Esophagus squamous epithelium (tissue), 5 donors: ENCODE measurements around the gene PDSS2. TPM values are rescaled to one million over a fixed set of nuclear protein-coding genes. Genes with fewer than 3 reads are reported as not detected.
"Not testable (repeated sequence)": the region's sequence is repeated elsewhere in the genome, so short reads cannot be mapped to it uniquely, and the experiment has no call there.

Experiments
- DNase-seq: peaks from one replicate; lab custom pipeline; 2025; lab: John Stamatoyannopoulos, UW
- H3K27ac ChIP-seq, 4 donors: fragments of 200-600 bp; sonication (generic); one replicate each; pipeline ENCODE4 v1.5.1; 2016 to 2019; ENCODE audit warnings: mild to moderate bottlenecking in 1 of 4
- H3K27me3 ChIP-seq, 4 donors: fragments of 200-600 bp; sonication (generic); 1 replicate in 3 of 4; 2 replicates in 1 of 4; pipeline versions ENCODE4 v1.5.1 to v1.6.0; 2017 to 2021; ENCODE audit warnings: antibody characterized with exemption in 1 of 4
- H3K36me3 ChIP-seq, 3 donors: fragments of 200-600 bp; sonication (generic); one replicate each; pipeline ENCODE4 v1.5.1; 2016 to 2019
- H3K4me1 ChIP-seq, 3 donors: fragments of 200-600 bp; sonication (generic); one replicate each; pipeline ENCODE4 v1.5.1; 2017 to 2019
- H3K4me3 ChIP-seq, 4 donors: fragments of 200-600 bp; sonication (generic); 1 replicate in 3 of 4; 2 replicates in 1 of 4; pipeline ENCODE4 v1.5.1; 2016 to 2019; ENCODE audit warnings: mild to moderate bottlenecking in 2 of 4, moderate library complexity in 1 of 4
- H3K9me3 ChIP-seq, 3 donors: fragments of 200-600 bp; sonication (generic); one replicate each; pipeline ENCODE4 v1.5.1; 2016 to 2019
- POLR2A ChIP-seq, 4 donors: fragments of 450-650 bp; IDR thresholded peaks; one replicate each; pipeline ENCODE4 v1.6.1; 2017; ENCODE audit warnings: antibody characterized with exemption in 4 of 4, mild to moderate bottlenecking in 4 of 4, moderate library complexity in 3 of 4
- WGBS, 2 donors: methylation state at CpG; one replicate each; pipeline ENCODE4 v1.1.5; 2018; 5-methylcytosine and 5-hydroxymethylcytosine counted together
- intact Hi-C: fragments of 100-400 bp; cut with DNase I; formaldehyde crosslinking; loops from one replicate; pipeline ENCODE4 v1.15.0; 2022
- total RNA-seq, 4 donors: library from RNA; depleted of rRNA; stranded (reverse); fragments of >200 nt; gene quantifications; one replicate each; pipeline ENCODE4 v1.1.0, GENCODE V29; 2016
- TF ChIP-seq, protein P1 (sequence below), 6 experiments: fragments of 450-650 bp in 4 of 6; fragments of 200-600 bp in 2 of 6; sonication (generic) in 2 of 6; IDR thresholded peaks; one replicate each; pipeline ENCODE4 v1.5.1; 2016 to 2019; ENCODE audit warnings: antibody characterized with exemption in 6 of 6, mild to moderate bottlenecking in 4 of 6, moderate library complexity in 4 of 6
- donor health status: DM: yes; HTN: yes; CAD: no.

The PDSS2 gene
- total RNA-seq, 4 donors from 2014 or later, result 7.0 to 15.9 (median 12.3) TPM

GRCh38 chr6:107292715-107293271 lies 166.6 kb downstream of the PDSS2 start:
- intact Hi-C loops, result no loop called here
- H3K9me3 ChIP-seq, result no peaks in the 10 kb centered on the region
- WGBS, 2 donors, result 88 to 89% methylated on average over 6 of the region's 6 CpGs
- TF ChIP-seq, protein P1, sequence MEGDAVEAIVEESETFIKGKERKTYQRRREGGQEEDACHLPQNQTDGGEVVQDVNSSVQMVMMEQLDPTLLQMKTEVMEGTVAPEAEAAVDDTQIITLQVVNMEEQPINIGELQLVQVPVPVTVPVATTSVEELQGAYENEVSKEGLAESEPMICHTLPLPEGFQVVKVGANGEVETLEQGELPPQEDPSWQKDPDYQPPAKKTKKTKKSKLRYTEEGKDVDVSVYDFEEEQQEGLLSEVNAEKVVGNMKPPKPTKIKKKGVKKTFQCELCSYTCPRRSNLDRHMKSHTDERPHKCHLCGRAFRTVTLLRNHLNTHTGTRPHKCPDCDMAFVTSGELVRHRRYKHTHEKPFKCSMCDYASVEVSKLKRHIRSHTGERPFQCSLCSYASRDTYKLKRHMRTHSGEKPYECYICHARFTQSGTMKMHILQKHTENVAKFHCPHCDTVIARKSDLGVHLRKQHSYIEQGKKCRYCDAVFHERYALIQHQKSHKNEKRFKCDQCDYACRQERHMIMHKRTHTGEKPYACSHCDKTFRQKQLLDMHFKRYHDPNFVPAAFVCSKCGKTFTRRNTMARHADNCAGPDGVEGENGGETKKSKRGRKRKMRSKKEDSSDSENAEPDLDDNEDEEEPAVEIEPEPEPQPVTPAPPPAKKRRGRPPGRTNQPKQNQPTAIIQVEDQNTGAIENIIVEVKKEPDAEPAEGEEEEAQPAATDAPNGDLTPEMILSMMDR (IDR thresholded peaks at IDR 0.05), result no peak
- no peak for TF ChIP-seq POLR2A (IDR thresholded peaks at IDR 0.05)
- DNase-seq, result no peak
- no peak overlapping the region for H3K27ac ChIP-seq
- no peaks in the 10 kb centered on the region for H3K4me1 ChIP-seq
- H3K36me3 ChIP-seq, result no peaks in the 10 kb centered on the region
- H3K4me3 ChIP-seq, result no peak overlapping the region
- H3K27me3 ChIP-seq, result no peaks in the 10 kb centered on the region

GRCh38 chr6:107290491-107290890 lies 168.9 kb downstream of the PDSS2 start:
- 89 to 91% methylated on average over 3 of the region's 3 CpGs for WGBS, 2 donors
- H3K27me3 ChIP-seq, result no peaks in the 10 kb centered on the region
- TF ChIP-seq, protein P1 (IDR thresholded peaks at IDR 0.05), result no peak
- TF ChIP-seq POLR2A (IDR thresholded peaks at IDR 0.05), result no peak
- H3K4me1 ChIP-seq, result no peaks in the 10 kb centered on the region
- no peaks in the 10 kb centered on the region for H3K36me3 ChIP-seq
- intact Hi-C loops, result no loop called here
- DNase-seq, result no peak
- no peak overlapping the region for H3K4me3 ChIP-seq
- no peak overlapping the region for H3K27ac ChIP-seq
- H3K9me3 ChIP-seq, result no peaks in the 10 kb centered on the region

GRCh38 chr6:107289258-107289657 lies 170.1 kb downstream of the PDSS2 start:
- H3K4me1 ChIP-seq, H3K27me3 ChIP-seq, H3K9me3 ChIP-seq, H3K27ac ChIP-seq, H3K4me3 ChIP-seq, intact Hi-C loops, H3K36me3 ChIP-seq, DNase-seq: not testable (repeated sequence)
- WGBS, 2 donors, result 92 to 93% methylated on average over 8 to 9 of the region's 9 CpGs

DNA sequence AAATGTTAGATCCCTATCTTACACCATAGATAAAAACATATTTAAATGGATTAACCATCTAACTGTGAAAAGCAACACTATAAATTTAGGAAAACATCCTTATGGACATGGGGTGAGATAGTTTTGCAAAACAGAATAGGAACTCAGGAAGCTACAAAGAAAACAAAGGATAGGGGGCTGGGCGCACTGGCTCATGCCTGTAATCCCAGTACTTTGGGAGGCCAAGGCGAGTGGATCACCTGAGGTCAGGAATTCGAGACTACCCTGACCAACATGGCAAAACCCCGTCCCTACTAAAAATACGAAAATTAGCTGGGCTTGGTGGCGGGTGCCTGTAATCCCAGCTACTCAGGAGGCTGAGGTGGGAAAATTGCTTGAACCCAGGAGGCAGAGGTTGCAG lies 173.7 kb downstream of the PDSS2 start:
- H3K27me3 ChIP-seq, H3K9me3 ChIP-seq, H3K27ac ChIP-seq, intact Hi-C loops, DNase-seq, H3K4me1 ChIP-seq, H3K36me3 ChIP-seq, H3K4me3 ChIP-seq: not testable (repeated sequence)
- 84 to 93% methylated on average over 6 of the region's 6 CpGs for WGBS, 2 donors

DNA sequence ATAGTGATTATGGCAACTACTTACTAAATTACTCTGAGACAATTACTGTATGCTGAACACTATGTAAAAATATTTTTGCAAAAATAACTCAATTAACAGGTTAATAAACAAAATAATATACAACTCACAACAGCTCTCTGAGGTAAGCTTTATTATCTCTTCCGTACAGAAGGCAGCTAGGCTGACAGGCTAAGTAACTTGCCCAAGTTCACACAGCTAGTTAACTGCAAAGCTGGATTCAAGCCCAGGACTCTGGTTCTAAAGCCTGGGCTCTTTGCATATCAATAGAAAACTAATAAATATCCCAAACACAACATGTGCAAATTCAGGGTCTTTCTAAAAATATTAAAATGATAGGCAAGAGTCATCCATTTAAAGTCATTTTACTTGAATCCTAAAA lies 174.6 kb downstream of the PDSS2 start:
- Histone ChIP-seq H3K27ac (no peak overlapping the region), H3K36me3 (no peaks in the 10 kb centered on the region), H3K4me3 (no peak overlapping the region), H3K27me3 (no peaks in the 10 kb centered on the region), H3K9me3 (no peaks in the 10 kb centered on the region), H3K4me1 (no peaks in the 10 kb centered on the region)
- no peak for DNase-seq
- TF ChIP-seq, protein P1 (IDR thresholded peaks at IDR 0.05), result no peak
- 33 to 50% methylated on average over 1 of the region's 1 CpG for WGBS, 2 donors
- intact Hi-C loops, result no loop called here

GRCh38 chr6:107280791-107281190 lies 178.6 kb downstream of the PDSS2 start:
- Histone ChIP-seq H3K27me3 (no peaks in the 10 kb centered on the region), H3K27ac (no peak overlapping the region), H3K9me3 (no peaks in the 10 kb centered on the region), H3K36me3 (no peaks in the 10 kb centered on the region), H3K4me1 (no peaks in the 10 kb centered on the region), H3K4me3 (no peak overlapping the region)
- DNase-seq, result no peak
- no peak for TF ChIP-seq POLR2A (IDR thresholded peaks at IDR 0.05)
- TF ChIP-seq, protein P1 (IDR thresholded peaks at IDR 0.05), result no peak
- 93 to 97% methylated on average over 2 of the region's 2 CpGs for WGBS, 2 donors
- intact Hi-C loops, result no loop called here

DNA sequence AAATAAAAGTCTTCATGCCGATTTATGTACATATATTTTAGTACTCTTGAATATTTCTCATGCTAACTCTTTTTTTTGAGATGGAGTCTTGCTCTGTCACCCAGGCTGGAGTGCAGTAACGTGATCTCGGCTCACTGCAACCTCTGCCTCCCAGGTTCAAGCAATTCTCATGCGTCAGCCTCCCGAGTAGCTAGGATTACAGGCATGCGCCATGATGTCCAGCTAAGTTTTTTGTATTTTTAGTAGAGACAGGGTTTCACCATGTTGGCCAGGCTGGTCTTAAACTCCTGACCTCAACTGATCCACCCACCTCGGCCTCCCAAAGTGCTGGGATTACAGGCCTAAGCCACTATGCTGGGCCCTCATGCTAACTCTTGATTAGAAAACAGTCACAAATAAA lies 179.4 kb downstream of the PDSS2 start:
- H3K9me3 ChIP-seq, H3K36me3 ChIP-seq, intact Hi-C loops, H3K27me3 ChIP-seq, H3K4me3 ChIP-seq, DNase-seq, H3K27ac ChIP-seq, H3K4me1 ChIP-seq: not testable (repeated sequence)
- WGBS, 2 donors, result 93 to 95% methylated on average over 7 of the region's 7 CpGs
